ENCODE results near the gene TGM6.

Gene TGM6

GRCh38 chr20:2475850-2476741, 95.4 kb downstream of the TGM6 start:
- no peak overlapping the region for H3K4me3 ChIP-seq (ENCODE audit: low read depth, low read length)
- H3K36me3 ChIP-seq (ENCODE audit: control insufficient read depth, insufficient read depth, low read length): no peaks in the 10 kb centered on the region
- H3K4me2 ChIP-seq (ENCODE audit: low read length): no peak overlapping the region
- no peaks in the 10 kb centered on the region for H3K9me3 ChIP-seq (ENCODE audit: control insufficient read depth, low read length)
- no peaks in the 10 kb centered on the region for H3K27me3 ChIP-seq (ENCODE audit: control insufficient read depth, insufficient read depth, low read length)
- TF ChIP-seq, protein P1, sequence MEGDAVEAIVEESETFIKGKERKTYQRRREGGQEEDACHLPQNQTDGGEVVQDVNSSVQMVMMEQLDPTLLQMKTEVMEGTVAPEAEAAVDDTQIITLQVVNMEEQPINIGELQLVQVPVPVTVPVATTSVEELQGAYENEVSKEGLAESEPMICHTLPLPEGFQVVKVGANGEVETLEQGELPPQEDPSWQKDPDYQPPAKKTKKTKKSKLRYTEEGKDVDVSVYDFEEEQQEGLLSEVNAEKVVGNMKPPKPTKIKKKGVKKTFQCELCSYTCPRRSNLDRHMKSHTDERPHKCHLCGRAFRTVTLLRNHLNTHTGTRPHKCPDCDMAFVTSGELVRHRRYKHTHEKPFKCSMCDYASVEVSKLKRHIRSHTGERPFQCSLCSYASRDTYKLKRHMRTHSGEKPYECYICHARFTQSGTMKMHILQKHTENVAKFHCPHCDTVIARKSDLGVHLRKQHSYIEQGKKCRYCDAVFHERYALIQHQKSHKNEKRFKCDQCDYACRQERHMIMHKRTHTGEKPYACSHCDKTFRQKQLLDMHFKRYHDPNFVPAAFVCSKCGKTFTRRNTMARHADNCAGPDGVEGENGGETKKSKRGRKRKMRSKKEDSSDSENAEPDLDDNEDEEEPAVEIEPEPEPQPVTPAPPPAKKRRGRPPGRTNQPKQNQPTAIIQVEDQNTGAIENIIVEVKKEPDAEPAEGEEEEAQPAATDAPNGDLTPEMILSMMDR (IDR thresholded peaks at IDR 0.05): no peak
- H3K4me1 ChIP-seq: no peaks in the 10 kb centered on the region
- H3K27ac ChIP-seq: no peak overlapping the region
- no peaks in the 10 kb centered on the region for H3K79me2 ChIP-seq
- H2AFZ ChIP-seq: no peak overlapping the region
- no peak overlapping the region for H3K9ac ChIP-seq

- no peak overlapping the region for H2AFZ ChIP-seq
- no peaks in the 10 kb centered on the region for H3K4me1 ChIP-seq
- no peak overlapping the region for H3K4me2 ChIP-seq (ENCODE audit: low read length)
- H3K27ac ChIP-seq: no peak overlapping the region
- H3K79me2 ChIP-seq: no peaks in the 10 kb centered on the region
- H3K36me3 ChIP-seq (ENCODE audit: control insufficient read depth, insufficient read depth, low read length): no peaks in the 10 kb centered on the region
- no peaks in the 10 kb centered on the region for H3K27me3 ChIP-seq (ENCODE audit: control insufficient read depth, insufficient read depth, low read length)
- H3K9ac ChIP-seq: no peak overlapping the region
- no peaks in the 10 kb centered on the region for H3K9me3 ChIP-seq (ENCODE audit: control insufficient read depth, low read length)
- H3K4me3 ChIP-seq (ENCODE audit: low read depth, low read length): no peak overlapping the region
- TF ChIP-seq, protein P1 (IDR thresholded peaks at IDR 0.05): no peak
These were observed 96.3 kb downstream of the TGM6 start for GRCh38 chr20:2476742-2477615.

DNA sequence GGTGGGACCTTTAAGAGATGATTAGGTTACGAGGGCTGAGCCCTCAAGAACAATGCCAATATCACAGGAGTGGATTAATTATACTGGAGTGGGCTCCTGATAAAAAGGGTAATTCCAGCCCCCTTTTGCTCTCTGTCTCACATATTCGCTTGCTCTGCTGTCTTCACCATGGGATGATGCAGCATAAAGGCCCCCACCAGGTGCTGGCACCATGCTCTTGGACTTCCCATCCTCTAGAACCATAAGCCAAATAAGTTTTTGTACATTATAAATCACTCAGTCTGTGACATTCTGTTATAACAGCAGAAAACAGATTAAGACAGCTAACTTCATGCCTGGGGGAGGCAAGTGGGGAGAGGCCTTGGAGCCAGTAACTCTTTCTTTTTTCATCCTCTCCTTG, 99.7 kb downstream of the TGM6 start:
- Histone ChIP-seq H3K79me2 (no peaks in the 10 kb centered on the region), H3K4me1 (no peaks in the 10 kb centered on the region), H3K4me3 (ENCODE audit: low read depth, low read length) (no peak overlapping the region), H3K27ac (no peak overlapping the region), H3K36me3 (ENCODE audit: control insufficient read depth, insufficient read depth, low read length) (no peaks in the 10 kb centered on the region), H3K4me2 (ENCODE audit: low read length) (no peak overlapping the region), H3K9me3 (ENCODE audit: control insufficient read depth, low read length) (no peaks in the 10 kb centered on the region), H2AFZ (no peak overlapping the region), H3K9ac (no peak overlapping the region), H3K27me3 (ENCODE audit: control insufficient read depth, insufficient read depth, low read length) (no peaks in the 10 kb centered on the region)
- TF ChIP-seq, protein P1 (IDR thresholded peaks at IDR 0.05): no peak

All from parathyroid adenoma (tissue), 2 donors.